Activated CD4-positive, alpha-beta memory T cell treated with anti-CD3 and anti-CD28 coated beads, Interleukin-2, amount 10 ng/mL, durations not matched to agents 7 days and 5 days (primary cell): ENCODE data around the gene RPL5. TPM values are rescaled to one million over a fixed set of nuclear protein-coding genes. Genes with fewer than 3 reads are reported as not detected.

Experiments
- CTCF ChIA-PET: fragments of 350-600 bp; sonication (Branson Sonifier 250); formaldehyde crosslinking; loops from one replicate; lab custom pipeline; 2021; ENCODE audit warnings: antibody characterized with exemption, inconsistent platforms; lab: Charles Lee
- POLR2A ChIA-PET: fragments of 350-600 bp; sonication (Branson Sonifier 250); formaldehyde crosslinking; loops from one replicate; lab custom pipeline; 2021; ENCODE audit warnings: antibody characterized with exemption; lab: Charles Lee
- DNase-seq: peaks from one replicate; pipeline ENCODE4 v3.0.0-alpha.2; 2020
- H3K27ac Mint-ChIP-seq: one replicate; pipeline ENCODE4 v1.8.0; 2021; ENCODE audit warnings: mild to moderate bottlenecking, mixed read lengths
- H3K27me3 Mint-ChIP-seq: one replicate; pipeline ENCODE4 v1.8.0; 2021; ENCODE audit warnings: mixed read lengths
- H3K36me3 Mint-ChIP-seq: one replicate; pipeline ENCODE4 v1.8.0; 2021; ENCODE audit warnings: low read depth, mixed read lengths
- H3K4me1 Mint-ChIP-seq: one replicate; pipeline ENCODE4 v1.8.0; 2021; ENCODE audit warnings: mixed read lengths
- H3K4me3 Mint-ChIP-seq: one replicate; pipeline ENCODE4 v1.8.0; 2021; ENCODE audit warnings: mild to moderate bottlenecking, mixed read lengths
- H3K9me3 Mint-ChIP-seq: one replicate; pipeline ENCODE4 v1.8.0; 2021; ENCODE audit warnings: mixed read lengths
- total RNA-seq, 2 experiments: library from RNA; stranded (reverse); gene quantifications; one replicate each; pipeline ENCODE4 v1.2.3, GENCODE V29; 2021

RPL5 gene
- total RNA-seq, 2 experiments from 2014 or later: 660 to 678 TPM

GRCh38 chr1:92864131-92864530 is 32.3 kb downstream of the RPL5 start:
- Mint-ChIP-seq H3K4me1 (peaks cover 4% of the 10 kb centered on the region), H3K36me3 (no peaks in the 10 kb centered on the region), H3K27me3 (no peaks in the 10 kb centered on the region), H3K27ac (no peak overlapping the region), H3K9me3 (no peaks in the 10 kb centered on the region), H3K4me3 (no peak overlapping the region)
- CTCF ChIA-PET: interaction anchor here (0.6 to 4.8 kb wide), 6 partner anchors 19 to 130 kb away, joined by 3 to 30 read pairs (median 3); no protein-coding TSS in a partner anchor
- POLR2A ChIA-PET: interaction anchor here (1.3 to 2.1 kb wide), 2 partner anchors 96 to 130 kb away, joined by 4 to 7 read pairs; partner anchors contain the start of gene DIPK1A
- DNase-seq: no peak

GRCh38 chr1:92870591-92870990 is 38.8 kb downstream of the RPL5 start:
- H3K9me3 Mint-ChIP-seq: peaks cover 2% of the 10 kb centered on the region
- no peak overlapping the region for H3K4me3 Mint-ChIP-seq
- ChIA-PET CTCF (no interaction called here), POLR2A (interaction anchor here (1.3 kb wide), 1 partner anchor 12 kb away, joined by 3 read pairs; no protein-coding TSS in a partner anchor)
- no peaks in the 10 kb centered on the region for H3K4me1 Mint-ChIP-seq
- H3K36me3 Mint-ChIP-seq: peaks cover 21% of the 10 kb centered on the region
- no peak overlapping the region for H3K27ac Mint-ChIP-seq
- no peak for DNase-seq
- H3K27me3 Mint-ChIP-seq: no peaks in the 10 kb centered on the region

- ChIA-PET POLR2A (no interaction called here), CTCF (interaction anchor here (1.7 kb wide), 1 partner anchor 88 kb away, joined by 4 read pairs; no protein-coding TSS in a partner anchor)
- H3K36me3 Mint-ChIP-seq: peaks cover 21% of the 10 kb centered on the region
- no peaks in the 10 kb centered on the region for H3K27me3 Mint-ChIP-seq
- peaks cover 2% of the 10 kb centered on the region for H3K9me3 Mint-ChIP-seq
- H3K4me1 Mint-ChIP-seq: peaks cover 9% of the 10 kb centered on the region
- no peak for DNase-seq
- H3K27ac Mint-ChIP-seq: no peak overlapping the region
- H3K4me3 Mint-ChIP-seq: no peak overlapping the region
Measured at GRCh38 chr1:92872719-92873118, 40.9 kb downstream of the RPL5 start.

GRCh38 chr1:92874987-92875386 is 43.1 kb downstream of the RPL5 start:
- Mint-ChIP-seq H3K4me1 (peaks cover 20% of the 10 kb centered on the region), H3K36me3 (peaks cover 21% of the 10 kb centered on the region), H3K27me3 (no peaks in the 10 kb centered on the region), H3K9me3 (peaks cover 2% of the 10 kb centered on the region), H3K27ac (no peak overlapping the region), H3K4me3 (no peak overlapping the region)
- ChIA-PET POLR2A (no interaction called here), CTCF (interaction anchor here (0.7 to 1.6 kb wide), 2 partner anchors 87 to 119 kb away, joined by 3 to 5 read pairs; partner anchors contain the start of gene DIPK1A)
- DNase-seq: no peak

GRCh38 chr1:92876351-92876750 is 44.5 kb downstream of the RPL5 start:
- peaks cover 2% of the 10 kb centered on the region for H3K9me3 Mint-ChIP-seq
- peaks cover 20% of the 10 kb centered on the region for H3K4me1 Mint-ChIP-seq
- CTCF ChIA-PET: interaction anchor here (1.6 to 4.3 kb wide), 4 partner anchors 17 to 118 kb away, joined by 3 to 19 read pairs (median 14); no protein-coding TSS in a partner anchor
- no peak for DNase-seq
- no peak overlapping the region for H3K4me3 Mint-ChIP-seq
- POLR2A ChIA-PET: interaction anchor here (0.9 to 3.2 kb wide), 4 partner anchors 26 to 105 kb away, joined by 3 to 10 read pairs (median 6); partner anchors contain the start of genes DIPK1A and RPL5
- H3K36me3 Mint-ChIP-seq: peaks cover 21% of the 10 kb centered on the region
- no peak overlapping the region for H3K27ac Mint-ChIP-seq
- no peaks in the 10 kb centered on the region for H3K27me3 Mint-ChIP-seq

GRCh38 chr1:92877081-92877711 is 45.4 kb downstream of the RPL5 start:
- CTCF ChIA-PET: interaction anchor here (0.8 to 4.3 kb wide), 8 partner anchors 10 to 117 kb away, joined by 3 to 19 read pairs (median 4); no protein-coding TSS in a partner anchor
- H3K27me3 Mint-ChIP-seq: no peaks in the 10 kb centered on the region
- no peak overlapping the region for H3K4me3 Mint-ChIP-seq
- POLR2A ChIA-PET: interaction anchor here (0.9 to 3.2 kb wide), 6 partner anchors 25 to 104 kb away, joined by 3 to 10 read pairs (median 4); partner anchors contain the start of genes DIPK1A and RPL5
- peaks cover 21% of the 10 kb centered on the region for H3K36me3 Mint-ChIP-seq
- no peak overlapping the region for H3K27ac Mint-ChIP-seq
- DNase-seq: no peak
- H3K4me1 Mint-ChIP-seq: peaks cover 23% of the 10 kb centered on the region
- peaks cover 2% of the 10 kb centered on the region for H3K9me3 Mint-ChIP-seq

GRCh38 chr1:92877792-92878191 is 46.0 kb downstream of the RPL5 start:
- Mint-ChIP-seq H3K4me1 (peaks cover 28% of the 10 kb centered on the region), H3K4me3 (peak overlapping the region; percentile 5), H3K27ac (peak overlapping the region; percentile 64), H3K9me3 (no peaks in the 10 kb centered on the region), H3K27me3 (no peaks in the 10 kb centered on the region), H3K36me3 (peaks cover 17% of the 10 kb centered on the region)
- no peak for DNase-seq
- CTCF ChIA-PET: interaction anchor here (0.8 to 4.3 kb wide), 7 partner anchors 9 to 116 kb away, joined by 3 to 19 read pairs (median 5); no protein-coding TSS in a partner anchor
- POLR2A ChIA-PET: interaction anchor here (1.4 to 3.2 kb wide), 5 partner anchors 24 to 84 kb away, joined by 3 to 10 read pairs (median 5); partner anchors contain the start of genes DIPK1A and RPL5

GRCh38 chr1:92879316-92879968 is 47.6 kb downstream of the RPL5 start:
- Mint-ChIP-seq H3K27me3 (no peaks in the 10 kb centered on the region), H3K9me3 (no peaks in the 10 kb centered on the region), H3K36me3 (peaks cover 6% of the 10 kb centered on the region), H3K27ac (no peak overlapping the region), H3K4me3 (no peak overlapping the region), H3K4me1 (peaks cover 39% of the 10 kb centered on the region)
- DNase-seq: no peak
- CTCF ChIA-PET: interaction anchor here (1.1 to 4.3 kb wide), 3 partner anchors 21 to 115 kb away, joined by 3 to 19 read pairs (median 19); no protein-coding TSS in a partner anchor
- POLR2A ChIA-PET: interaction anchor here (0.8 kb wide), 1 partner anchor 80 kb away, joined by 4 read pairs; no protein-coding TSS in a partner anchor

- no peaks in the 10 kb centered on the region for H3K27me3 Mint-ChIP-seq
- POLR2A ChIA-PET: interaction anchor here (2.2 to 2.9 kb wide), 2 partner anchors 49 to 80 kb away, joined by 5 to 24 read pairs; partner anchors contain the start of genes DIPK1A and RPL5
- H3K36me3 Mint-ChIP-seq: no peaks in the 10 kb centered on the region
- no peak overlapping the region for H3K27ac Mint-ChIP-seq
- no peaks in the 10 kb centered on the region for H3K9me3 Mint-ChIP-seq
- DNase-seq: no peak
- H3K4me3 Mint-ChIP-seq: no peak overlapping the region
- H3K4me1 Mint-ChIP-seq: peaks cover 39% of the 10 kb centered on the region
- CTCF ChIA-PET: no interaction called here
Measured at GRCh38 chr1:92881391-92881790, 49.6 kb downstream of the RPL5 start.

GRCh38 chr1:92882819-92883218 is 51.0 kb downstream of the RPL5 start:
- ChIA-PET CTCF (interaction anchor here (0.9 to 2.0 kb wide), 6 partner anchors 19 to 111 kb away, joined by 3 to 6 read pairs (median 4); partner anchors contain the start of gene DIPK1A), POLR2A (interaction anchor here (0.6 to 2.9 kb wide), 5 partner anchors 21 to 196 kb away, joined by 3 to 24 read pairs (median 4); partner anchors contain the start of genes DIPK1A and RPL5)
- Mint-ChIP-seq H3K36me3 (no peaks in the 10 kb centered on the region), H3K27me3 (no peaks in the 10 kb centered on the region), H3K4me3 (no peak overlapping the region), H3K4me1 (peaks cover 29% of the 10 kb centered on the region), H3K27ac (peak overlapping the region; percentile 66), H3K9me3 (no peaks in the 10 kb centered on the region)
- DNase-seq: peak; percentile 48

GRCh38 chr1:92883297-92883696 is 51.5 kb downstream of the RPL5 start:
- Mint-ChIP-seq H3K4me1 (peaks cover 25% of the 10 kb centered on the region), H3K36me3 (no peaks in the 10 kb centered on the region), H3K4me3 (no peak overlapping the region), H3K27me3 (no peaks in the 10 kb centered on the region), H3K27ac (peak overlapping the region; percentile 66), H3K9me3 (no peaks in the 10 kb centered on the region)
- POLR2A ChIA-PET: interaction anchor here (0.9 to 2.9 kb wide), 4 partner anchors 51 to 195 kb away, joined by 3 to 24 read pairs (median 4); partner anchors contain the start of genes DIPK1A and RPL5
- no peak for DNase-seq
- CTCF ChIA-PET: interaction anchor here (0.9 to 2.0 kb wide), 7 partner anchors 20 to 111 kb away, joined by 3 to 6 read pairs (median 4); partner anchors contain the start of gene DIPK1A

GRCh38 chr1:92884195-92884594 is 52.4 kb downstream of the RPL5 start:
- ChIA-PET POLR2A (interaction anchor here (0.9 kb wide), 1 partner anchor 67 kb away, joined by 3 read pairs; no protein-coding TSS in a partner anchor), CTCF (interaction anchor here (0.6 to 2.0 kb wide), 4 partner anchors 61 to 450 kb away, joined by 3 to 6 read pairs (median 4); no protein-coding TSS in a partner anchor)
- H3K4me1 Mint-ChIP-seq: peaks cover 25% of the 10 kb centered on the region
- H3K9me3 Mint-ChIP-seq: no peaks in the 10 kb centered on the region
- H3K4me3 Mint-ChIP-seq: no peak overlapping the region
- DNase-seq: no peak
- H3K27ac Mint-ChIP-seq: no peak overlapping the region
- no peaks in the 10 kb centered on the region for H3K27me3 Mint-ChIP-seq
- H3K36me3 Mint-ChIP-seq: no peaks in the 10 kb centered on the region
